CD14-positive monocyte (primary cell): Measurements from ENCODE around the gene EMC8. TPM values are rescaled to one million over a fixed set of nuclear protein-coding genes. Genes with fewer than 3 reads are reported as not detected.

ENCODE experiments used
- DNase-seq, 3 donors: peaks; one replicate each; pipeline ENCODE4 v3.0.0-alpha.2; 2011 to 2022
- H2AFZ ChIP-seq: 2 replicates; pipeline ENCODE4 v1.6.0; 2012; ENCODE audit warnings: mild to moderate bottlenecking, low read depth, low read length, inconsistent platforms; ENCODE audit not compliant: insufficient read depth, poor library complexity, severe bottlenecking
- H3K27ac ChIP-seq, 2 donors: 1 replicate in 1 of 2; 2 replicates in 1 of 2; pipeline ENCODE4 v1.5.1; 2012 to 2013; ENCODE audit warnings: low read length in 2 of 2, control low read depth in 1 of 2, inconsistent platforms in 1 of 2, low read depth in 1 of 2, mild to moderate bottlenecking in 1 of 2
- H3K27me3 ChIP-seq, 2 donors: one replicate each; pipeline versions ENCODE4 v1.6.0 to v1.6.1; 2011 to 2013; ENCODE audit warnings: low read length in 2 of 2; ENCODE audit not compliant: control insufficient read depth in 2 of 2, insufficient read depth in 2 of 2
- H3K36me3 ChIP-seq, 2 donors: replicated peaks in 1 of 2; 1 replicate in 1 of 2; 2 replicates in 1 of 2; pipeline versions ENCODE4 v1.5.1 to v1.6.1; 2012 to 2013; ENCODE audit warnings: low read length in 2 of 2, control low read depth in 1 of 2, inconsistent platforms in 1 of 2, mild to moderate bottlenecking in 1 of 2; ENCODE audit not compliant: insufficient read depth in 2 of 2, control insufficient read depth in 1 of 2
- H3K4me1 ChIP-seq, 2 donors: 1 replicate in 1 of 2; 2 replicates in 1 of 2; pipeline versions ENCODE4 v1.5.1 to v1.6.1; 2012 to 2013; ENCODE audit warnings: low read length in 2 of 2, control low read depth in 1 of 2, inconsistent platforms in 1 of 2, mild to moderate bottlenecking in 1 of 2, moderate library complexity in 1 of 2; ENCODE audit not compliant: insufficient read depth in 2 of 2, control insufficient read depth in 1 of 2
- H3K4me2 ChIP-seq: replicated peaks from 2 replicates; pipeline ENCODE3; 2012; ENCODE audit warnings: low read length, moderate library complexity, mild to moderate bottlenecking; ENCODE audit not compliant: poor library complexity, severe bottlenecking; ENCODE audit errors: extremely low read depth
- H3K4me3 ChIP-seq, 3 experiments: fragments of 200-600 bp in 1 of 3; sonication (generic) in 1 of 3; replicated peaks in 1 of 3; 1 replicate in 2 of 3; 2 replicates in 1 of 3; pipeline ENCODE4 v1.5.1; 2011 to 2013; ENCODE audit warnings: low read length in 3 of 3, mild to moderate bottlenecking in 3 of 3, control low read depth in 2 of 3, low read depth in 2 of 3, inconsistent platforms in 1 of 3, moderate library complexity in 1 of 3
- H3K79me2 ChIP-seq: 2 replicates; pipeline ENCODE4 v1.6.0; 2012; ENCODE audit warnings: mild to moderate bottlenecking, control low read depth, inconsistent platforms, low read length, moderate library complexity; ENCODE audit not compliant: insufficient read depth
- H3K9ac ChIP-seq: 2 replicates; pipeline ENCODE4 v1.6.0; 2017; ENCODE audit warnings: low read length, mild to moderate bottlenecking; ENCODE audit not compliant: insufficient read depth, poor library complexity, severe bottlenecking
- H3K9me3 ChIP-seq, 2 donors: replicated peaks in 1 of 2; 1 replicate in 1 of 2; 2 replicates in 1 of 2; pipeline versions ENCODE4 v1.5.1 to v1.6.1; 2012 to 2013; ENCODE audit warnings: low read length in 2 of 2, control low read depth in 1 of 2; ENCODE audit not compliant: control insufficient read depth in 1 of 2, insufficient read depth in 1 of 2
- H4K20me1 ChIP-seq: 2 replicates; pipeline ENCODE4 v1.6.0; 2012; ENCODE audit warnings: mild to moderate bottlenecking, low read length, control low read depth, moderate library complexity; ENCODE audit not compliant: insufficient read depth
- H3K27ac Mint-ChIP-seq, 7 donors: one replicate each; pipeline ENCODE4 v1.8.0; 2020; ENCODE audit warnings: mild to moderate bottlenecking in 7 of 7, mixed read lengths in 7 of 7, moderate library complexity in 6 of 7, inconsistent platforms in 2 of 7
- H3K27me3 Mint-ChIP-seq, 3 donors: one replicate each; pipeline ENCODE4 v1.8.0; 2021 to 2022; ENCODE audit warnings: low read depth in 3 of 3, mild to moderate bottlenecking in 3 of 3, mixed read lengths in 3 of 3, moderate library complexity in 3 of 3, inconsistent platforms in 1 of 3
- H3K36me3 Mint-ChIP-seq, 2 donors: one replicate each; pipeline ENCODE4 v1.8.0; 2020; ENCODE audit warnings: mixed read lengths in 2 of 2, inconsistent platforms in 1 of 2, mild to moderate bottlenecking in 1 of 2
- H3K4me1 Mint-ChIP-seq: one replicate; pipeline ENCODE4 v1.8.0; 2020; ENCODE audit warnings: mild to moderate bottlenecking, mixed read lengths
- H3K4me3 Mint-ChIP-seq, 2 donors: one replicate each; pipeline ENCODE4 v1.8.0; 2020; ENCODE audit warnings: mild to moderate bottlenecking in 2 of 2, mixed read lengths in 2 of 2, moderate library complexity in 1 of 2
- H3K9me3 Mint-ChIP-seq, 7 donors: one replicate each; pipeline ENCODE4 v1.8.0; 2020 to 2022; ENCODE audit warnings: mixed read lengths in 7 of 7, mild to moderate bottlenecking in 6 of 7, moderate library complexity in 6 of 7, inconsistent platforms in 2 of 7
- CTCF ChIP-seq: fragments of 200-600 bp; IDR thresholded peaks from one replicate; pipeline ENCODE4 v1.8.0; 2022; ENCODE audit warnings: antibody characterized with exemption, mild to moderate bottlenecking
- WGBS: methylation state at CpG from one replicate; pipeline ENCODE4 v1.1.5; 2013; ENCODE audit warnings: missing lambda C conversion rate; ENCODE audit not compliant: insufficient coverage; 5-methylcytosine and 5-hydroxymethylcytosine counted together
- intact Hi-C, 2 donors: fragments of 100-400 bp; cut with micrococcal nuclease; formaldehyde crosslinking; loops; one replicate each; pipeline versions ENCODE4 v1.15.0 to v1.15.1; 2023
- polyA plus RNA-seq, 3 donors: library from polyadenylated mRNA; depleted of rRNA in 1 of 3; unstranded in 2 of 3; stranded (reverse) in 1 of 3; fragments of 300-500 nt in 2 of 3; fragments of >200 nt in 1 of 3; fragmentation: Illumina TruSeq in 2 of 3; gene quantifications; 1 replicate in 2 of 3; 2 replicates in 1 of 3; pipeline ENCODE4 v1.2.3, GENCODE V29; 2012 to 2021

EMC8 gene
- polyA plus RNA-seq, 3 donors: 28.2 to 30.0 (median 29.9) TPM

- H2AFZ ChIP-seq: no peak overlapping the region
- no peak for TF ChIP-seq CTCF
- no peak overlapping the region for H3K4me2 ChIP-seq
- no peak overlapping the region for H3K4me3 ChIP-seq
- Mint-ChIP-seq H3K4me1 (peaks cover 5% of the 10 kb centered on the region), H3K27ac (peak overlapping the region in 1 of 7 donors; percentile 68), H3K9me3 (no peaks in the 10 kb centered on the region), H3K27me3 (peaks cover 36 to 49% (median 44%) of the 10 kb centered on the region in 3 donors), H3K36me3 (no peaks in the 10 kb centered on the region), H3K4me3 (no peak overlapping the region)
- no peaks in the 10 kb centered on the region for H3K36me3 ChIP-seq
- peaks cover 7 to 21% of the 10 kb centered on the region in 2 donors for H3K27me3 ChIP-seq
- intact Hi-C loops: loop anchor here in 1 of 2 donors (5.0 kb wide), 1 partner anchor 706 kb away; no protein-coding TSS in a partner anchor
- DNase-seq: no peak
- H3K27ac ChIP-seq: no peak overlapping the region
- no peaks in the 10 kb centered on the region for H4K20me1 ChIP-seq
- no peaks in the 10 kb centered on the region for H3K79me2 ChIP-seq
- H3K9ac ChIP-seq: no peak overlapping the region
- WGBS: 93% methylated on average over 9 of the region's 14 CpGs
- peaks cover 1 to 3% of the 10 kb centered on the region in 2 donors for H3K4me1 ChIP-seq
- H3K9me3 ChIP-seq: no peaks in the 10 kb centered on the region
These were observed 16.8 kb upstream of the EMC8 start for GRCh38 chr16:85816159-85816558.

- H3K4me2 ChIP-seq: no peak overlapping the region
- Mint-ChIP-seq H3K36me3 (no peaks in the 10 kb centered on the region), H3K4me1 (no peaks in the 10 kb centered on the region), H3K27me3 (peaks cover 36 to 53% (median 52%) of the 10 kb centered on the region in 3 donors), H3K4me3 (no peak overlapping the region), H3K27ac (peak overlapping the region in 1 of 7 donors; percentile 12), H3K9me3 (no peaks in the 10 kb centered on the region)
- no peaks in the 10 kb centered on the region for H4K20me1 ChIP-seq
- H3K9me3 ChIP-seq: no peaks in the 10 kb centered on the region
- H3K4me3 ChIP-seq: no peak overlapping the region
- H3K27ac ChIP-seq: no peak overlapping the region
- peaks cover 7 to 25% of the 10 kb centered on the region in 2 donors for H3K27me3 ChIP-seq
- 91% methylated on average over 16 of the region's 20 CpGs for WGBS
- no peaks in the 10 kb centered on the region for H3K79me2 ChIP-seq
- no peak overlapping the region for H2AFZ ChIP-seq
- H3K9ac ChIP-seq: no peak overlapping the region
- no peaks in the 10 kb centered on the region for H3K36me3 ChIP-seq
- intact Hi-C loops: no loop called here
- H3K4me1 ChIP-seq: no peaks in the 10 kb centered on the region
- no peak for DNase-seq
- no peak for TF ChIP-seq CTCF
These were observed 13.7 kb upstream of the EMC8 start for GRCh38 chr16:85812811-85813700.
